HUES64 (cell line): ENCODE results near the gene CLDN6.

ENCODE experiments used
- H3K27ac ChIP-seq: 2 replicates; pipeline ENCODE4 v1.7.0; 2013; ENCODE audit warnings: low read depth, low read length, inconsistent platforms
- H3K27me3 ChIP-seq: 2 replicates; pipeline ENCODE4 v1.6.1; 2013; ENCODE audit warnings: mild to moderate bottlenecking, low read length; ENCODE audit not compliant: insufficient read depth
- H3K36me3 ChIP-seq: 2 replicates; pipeline ENCODE4 v1.6.1; 2013; ENCODE audit warnings: mild to moderate bottlenecking, low read length; ENCODE audit not compliant: insufficient read depth
- H3K4me1 ChIP-seq: 2 replicates; pipeline ENCODE4 v1.6.1; 2013; ENCODE audit warnings: mild to moderate bottlenecking, low read length, moderate library complexity; ENCODE audit not compliant: insufficient read depth
- H3K4me3 ChIP-seq: 2 replicates; pipeline ENCODE4 v1.5.1; 2013; ENCODE audit warnings: mild to moderate bottlenecking, low read length, moderate library complexity
- H3K9ac ChIP-seq: 2 replicates; pipeline ENCODE4 v1.6.1; 2013; ENCODE audit warnings: mild to moderate bottlenecking, low read depth, low read length
- H3K9me3 ChIP-seq: 2 replicates; pipeline ENCODE4 v1.6.1; 2013; ENCODE audit warnings: low read depth, low read length; ENCODE audit not compliant: insufficient read depth
- WGBS: fragments of 150-250, 120-280 bp; methylation state at CpG from one replicate; pipeline ENCODE4 v1.1.7; 2013; ENCODE audit warnings: missing lambda C conversion rate; 5-methylcytosine and 5-hydroxymethylcytosine counted together

Gene CLDN6

DNA sequence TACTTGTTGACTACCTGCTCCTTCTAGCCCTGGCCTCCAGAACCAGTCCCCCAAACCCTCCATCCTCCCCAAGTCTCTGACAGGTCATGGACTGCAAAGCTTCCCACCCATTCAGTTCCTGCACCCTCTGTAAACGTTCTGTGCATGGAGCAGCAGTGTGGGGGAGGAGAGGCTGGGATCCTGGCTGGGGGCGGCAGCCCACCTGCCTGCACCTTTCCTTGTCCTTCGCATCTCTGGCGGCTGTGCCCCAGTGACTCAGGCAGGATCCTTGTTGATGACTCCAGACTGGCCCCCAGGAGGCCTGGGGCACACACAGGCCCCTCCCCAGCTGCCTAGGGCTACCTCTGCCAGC, 36.1 kb downstream of the CLDN6 start:
- H3K9ac ChIP-seq = peak overlapping the region; percentile 91
- H3K4me1 ChIP-seq = peaks cover 27% of the 10 kb centered on the region
- H3K27ac ChIP-seq = peak overlapping the region; percentile 95
- H3K36me3 ChIP-seq = peaks cover 15% of the 10 kb centered on the region
- WGBS = 4% methylated on average over 4 of the region's 4 CpGs
- peak overlapping the region; percentile 69 for H3K4me3 ChIP-seq
- no peaks in the 10 kb centered on the region for H3K27me3 ChIP-seq
- no peaks in the 10 kb centered on the region for H3K9me3 ChIP-seq

DNA sequence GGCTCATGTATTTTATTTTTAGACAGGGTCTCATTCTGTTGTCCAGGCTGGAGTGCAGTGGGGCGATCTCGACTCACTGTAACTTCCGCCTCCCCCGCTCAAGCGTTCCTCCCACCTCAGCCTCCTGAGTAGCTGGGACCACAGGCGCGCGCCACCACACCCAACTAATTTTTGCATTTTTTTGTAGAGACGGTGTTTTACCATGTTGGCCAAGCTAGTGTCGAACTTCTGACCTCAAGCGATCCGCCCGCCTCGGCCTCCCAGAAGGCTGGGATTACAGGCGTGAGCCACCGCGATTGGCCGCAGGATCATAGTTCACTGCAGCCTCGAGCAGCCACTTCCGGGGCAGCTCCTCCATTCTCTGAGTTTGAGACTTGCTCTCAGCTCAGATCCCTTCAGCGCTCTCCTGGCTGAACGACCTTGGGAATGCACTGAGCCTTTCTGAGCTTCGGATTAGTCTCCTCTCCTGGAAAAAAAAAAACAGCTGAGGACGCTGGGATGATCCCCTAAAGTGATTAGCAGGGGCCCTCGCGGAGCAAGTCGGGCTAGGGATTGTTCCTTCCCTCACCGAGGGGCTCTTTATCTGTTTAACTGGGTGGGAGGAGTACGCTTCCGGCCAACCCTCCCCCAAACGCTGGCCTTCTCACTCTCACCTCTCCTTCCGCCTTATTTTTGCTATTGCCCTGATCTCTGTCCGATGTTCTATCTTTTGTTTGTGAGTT, 36.6 kb downstream of the CLDN6 start:
- WGBS = 14% methylated on average over 32 of the region's 33 CpGs
- Histone ChIP-seq H3K27ac (peak overlapping the region; percentile 95), H3K4me1 (peaks cover 27% of the 10 kb centered on the region), H3K36me3 (peaks cover 20% of the 10 kb centered on the region), H3K4me3 (peak overlapping the region; percentile 69), H3K9me3 (no peaks in the 10 kb centered on the region), H3K27me3 (no peaks in the 10 kb centered on the region), H3K9ac (peak overlapping the region; percentile 91)

DNA sequence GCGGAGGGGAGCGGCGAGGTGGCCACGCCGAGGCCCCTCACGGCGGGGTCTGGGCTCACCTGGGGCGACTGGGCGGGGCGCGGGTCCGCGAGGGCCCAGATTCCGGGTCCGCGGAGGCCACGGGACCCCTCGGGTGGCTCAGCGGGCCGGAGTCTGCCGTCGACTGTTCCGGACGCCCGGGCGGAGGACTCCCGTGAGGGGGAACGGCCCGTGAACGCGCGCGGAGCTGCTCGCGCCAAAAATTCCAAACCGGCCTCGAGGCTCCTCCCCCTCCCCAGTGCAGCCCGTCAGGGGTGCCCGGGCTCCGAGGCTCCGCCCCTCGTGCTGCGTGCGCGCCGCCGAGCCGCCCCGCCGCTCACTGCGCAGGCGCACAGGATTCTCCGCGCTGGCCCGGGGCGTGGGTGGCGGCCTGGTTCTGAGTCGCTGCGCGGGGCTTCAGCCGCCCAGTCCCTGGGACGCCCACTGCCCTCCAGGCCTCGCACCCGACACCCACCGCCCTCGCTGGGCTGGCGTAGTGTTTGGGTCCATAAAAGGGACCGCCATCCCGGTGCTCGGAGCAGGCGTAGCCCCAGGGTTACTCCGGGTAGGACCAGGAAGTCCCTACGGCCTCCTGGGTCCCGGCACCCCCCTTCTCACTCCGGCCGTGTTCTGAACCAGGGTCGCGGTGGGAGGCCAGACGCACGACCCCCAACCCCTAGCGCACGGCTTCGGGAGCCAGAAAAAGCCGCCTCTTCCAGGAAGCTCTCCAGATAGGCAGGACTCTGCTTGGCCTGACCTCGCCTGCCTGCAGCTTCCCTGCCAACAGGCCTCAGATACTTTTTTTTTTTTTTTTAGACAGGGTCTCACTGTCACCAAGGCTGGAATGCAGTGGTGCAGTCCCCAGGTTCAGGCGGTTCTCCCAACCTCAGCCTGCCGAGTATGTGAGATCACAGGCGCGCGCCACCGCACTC, 37.5 kb downstream of the CLDN6 start, which contains the start of gene PKMYT1:
TSS of gene PKMYT1 (minus strand) at position 220 of the 950 bp plus-strand sequence. CDS start 789 bp downstream, outside the sequence.
- no peaks in the 10 kb centered on the region for H3K27me3 ChIP-seq
- H3K4me1 ChIP-seq = peaks cover 27% of the 10 kb centered on the region
- no peaks in the 10 kb centered on the region for H3K9me3 ChIP-seq
- peak within 1 kb of the TSS; percentile 91 for H3K9ac ChIP-seq
- peak within 1 kb of the TSS; percentile 95 for H3K27ac ChIP-seq
- H3K36me3 ChIP-seq = peaks cover 29% of the 10 kb centered on the region
- peak within 1 kb of the TSS; percentile 69 for H3K4me3 ChIP-seq
- WGBS = 4% methylated on average over 91 of the region's 91 CpGs

DNA sequence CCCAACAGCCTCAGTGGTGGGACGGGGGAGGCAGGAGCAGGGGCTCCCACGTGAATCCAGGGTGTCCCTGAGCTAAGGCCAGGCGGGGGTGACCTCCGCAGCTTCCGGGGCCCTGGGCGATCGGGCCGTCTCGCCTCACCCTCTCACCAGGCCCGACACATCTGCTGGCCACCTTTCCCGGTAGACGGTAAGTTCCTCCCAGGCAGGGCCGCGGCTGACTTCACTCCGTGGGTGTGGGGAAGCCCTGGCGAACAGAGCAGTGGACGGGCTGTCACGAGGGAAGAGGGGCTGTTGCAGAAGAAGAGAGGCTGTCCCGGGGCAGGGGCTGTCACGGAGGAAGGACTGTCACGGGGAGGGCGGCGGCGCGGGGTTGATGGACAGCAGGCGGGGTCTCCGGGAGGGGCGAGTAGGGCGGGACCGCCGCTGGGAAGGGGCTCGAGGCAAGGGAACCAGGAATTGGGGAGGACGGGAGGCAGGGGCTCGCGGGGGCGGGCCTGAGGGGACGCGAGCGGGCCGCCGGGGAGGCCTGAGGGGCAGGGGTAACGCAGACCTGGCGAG, 38.2 kb downstream of the CLDN6 start:
- Histone ChIP-seq H3K27me3 (no peaks in the 10 kb centered on the region), H3K9me3 (no peaks in the 10 kb centered on the region), H3K4me1 (peaks cover 27% of the 10 kb centered on the region), H3K4me3 (peak overlapping the region; percentile 69), H3K27ac (peak overlapping the region; percentile 95), H3K36me3 (peaks cover 36% of the 10 kb centered on the region), H3K9ac (peak overlapping the region; percentile 91)
- 8% methylated on average over 43 of the region's 43 CpGs for WGBS

DNA sequence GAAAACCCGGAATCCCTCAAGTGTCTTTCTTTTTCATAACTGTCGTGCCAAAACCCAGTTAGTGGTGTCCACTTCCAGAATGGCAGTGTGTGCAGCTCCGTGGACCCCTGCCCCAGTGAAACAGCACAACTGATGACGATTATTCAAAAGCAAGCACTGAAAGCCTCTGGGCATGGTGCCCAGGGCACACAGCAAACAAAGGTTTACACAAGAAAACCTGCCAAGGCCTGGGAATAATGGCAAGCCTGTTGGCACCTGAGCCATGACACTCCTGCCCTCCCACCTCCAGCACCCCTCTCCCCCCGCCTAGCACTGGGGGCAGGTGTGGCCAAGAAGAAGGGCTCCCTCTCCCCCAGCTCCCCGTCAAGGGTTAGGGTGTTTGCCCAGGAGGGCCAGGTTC, 40.5 kb downstream of the CLDN6 start:
- Histone ChIP-seq H3K27ac (no peak overlapping the region), H3K4me1 (peaks cover 21% of the 10 kb centered on the region), H3K4me3 (no peak overlapping the region), H3K27me3 (no peaks in the 10 kb centered on the region), H3K9me3 (no peaks in the 10 kb centered on the region), H3K9ac (no peak overlapping the region), H3K36me3 (peaks cover 55% of the 10 kb centered on the region)
- 94% methylated on average over 6 of the region's 6 CpGs for WGBS

DNA sequence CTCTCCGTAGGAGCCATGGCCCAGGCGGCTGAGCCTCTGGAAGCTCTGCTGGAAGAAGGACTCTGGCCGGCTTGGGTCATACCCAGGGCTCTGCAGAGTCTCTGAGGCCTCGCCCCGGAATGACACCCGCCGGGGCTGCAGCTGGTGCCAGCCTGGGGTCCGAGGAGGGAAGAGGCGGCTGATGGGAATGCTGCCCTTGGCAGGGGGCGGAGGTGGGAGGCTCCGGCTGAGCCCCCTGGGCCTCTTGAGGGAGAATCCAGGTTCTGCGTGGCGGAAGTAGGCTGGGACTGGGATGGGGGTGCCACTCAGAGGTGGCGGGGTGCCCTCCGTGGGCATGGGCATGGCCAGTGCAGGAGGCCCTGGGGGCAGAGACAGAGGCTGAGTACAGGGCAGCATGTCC, 41.3 kb downstream of the CLDN6 start:
- Histone ChIP-seq H3K36me3 (peaks cover 62% of the 10 kb centered on the region), H3K27ac (no peak overlapping the region), H3K4me1 (peaks cover 13% of the 10 kb centered on the region), H3K9me3 (no peaks in the 10 kb centered on the region), H3K27me3 (no peaks in the 10 kb centered on the region), H3K4me3 (no peak overlapping the region), H3K9ac (no peak overlapping the region)
- 96% methylated on average over 15 of the region's 15 CpGs for WGBS

DNA sequence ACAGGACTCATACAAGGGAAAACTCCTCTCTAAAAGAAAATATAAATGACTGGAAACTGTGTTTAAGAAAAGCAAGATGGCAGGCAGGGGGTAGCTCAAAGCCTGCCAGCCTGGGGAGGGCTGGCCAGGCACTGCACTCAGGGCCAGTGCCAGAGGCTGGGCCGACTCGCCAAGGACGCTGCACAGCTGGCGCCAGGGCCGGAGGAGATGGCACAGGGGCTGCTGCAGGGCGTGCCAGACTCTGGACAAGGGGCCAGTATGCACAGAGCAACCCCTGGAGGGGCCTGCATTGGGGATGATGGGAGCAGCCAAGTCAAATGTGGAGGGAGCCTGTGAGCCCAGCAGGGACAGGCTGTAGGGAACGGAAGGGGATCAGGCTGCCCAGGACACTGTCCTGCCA, 41.8 kb downstream of the CLDN6 start:
- H3K27me3 ChIP-seq = no peaks in the 10 kb centered on the region
- 94% methylated on average over 7 of the region's 7 CpGs for WGBS
- no peak overlapping the region for H3K9ac ChIP-seq
- H3K27ac ChIP-seq = no peak overlapping the region
- H3K4me3 ChIP-seq = no peak overlapping the region
- peaks cover 62% of the 10 kb centered on the region for H3K36me3 ChIP-seq
- peaks cover 9% of the 10 kb centered on the region for H3K4me1 ChIP-seq
- H3K9me3 ChIP-seq = no peaks in the 10 kb centered on the region

DNA sequence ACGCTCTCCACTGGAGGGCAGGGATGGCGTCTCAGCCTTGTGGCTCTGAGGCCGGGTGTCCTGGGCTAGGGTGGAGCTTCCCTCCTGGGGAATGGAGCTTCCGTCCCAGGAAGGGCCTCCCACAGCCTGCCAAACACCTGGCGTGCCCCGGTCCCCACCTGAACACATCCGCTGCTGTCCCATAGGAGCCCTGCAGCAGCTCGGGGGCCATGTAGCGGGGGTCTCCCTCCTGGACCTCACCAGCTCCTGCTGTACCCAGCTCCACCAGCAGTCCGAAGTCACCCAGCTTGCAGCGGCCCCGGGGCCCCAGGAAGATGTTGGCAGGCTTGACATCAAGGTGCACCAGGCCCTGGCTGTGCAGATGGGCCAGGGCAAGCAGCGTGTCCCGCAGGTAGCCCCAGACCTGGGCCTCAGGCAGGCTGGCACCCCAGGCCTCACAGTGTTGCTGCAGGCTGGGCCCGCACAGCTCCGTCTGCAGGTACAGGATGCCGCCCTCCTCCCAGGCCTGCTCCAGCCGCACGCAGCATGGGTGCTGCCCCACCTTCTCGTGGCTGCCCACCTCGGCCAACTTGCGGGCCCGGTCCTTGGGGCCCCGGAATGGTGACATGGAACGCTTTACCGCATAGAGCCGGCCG, 42.7 kb downstream of the CLDN6 start:
- Histone ChIP-seq H3K4me3 (no peak overlapping the region), H3K9ac (no peak overlapping the region), H3K4me1 (peaks cover 4% of the 10 kb centered on the region; the same call in 1 of the 2 replicates), H3K27me3 (no peaks in the 10 kb centered on the region), H3K36me3 (peaks cover 62% of the 10 kb centered on the region), H3K9me3 (no peaks in the 10 kb centered on the region), H3K27ac (no peak overlapping the region)
- WGBS = 94% methylated on average over 28 of the region's 28 CpGs

DNA sequence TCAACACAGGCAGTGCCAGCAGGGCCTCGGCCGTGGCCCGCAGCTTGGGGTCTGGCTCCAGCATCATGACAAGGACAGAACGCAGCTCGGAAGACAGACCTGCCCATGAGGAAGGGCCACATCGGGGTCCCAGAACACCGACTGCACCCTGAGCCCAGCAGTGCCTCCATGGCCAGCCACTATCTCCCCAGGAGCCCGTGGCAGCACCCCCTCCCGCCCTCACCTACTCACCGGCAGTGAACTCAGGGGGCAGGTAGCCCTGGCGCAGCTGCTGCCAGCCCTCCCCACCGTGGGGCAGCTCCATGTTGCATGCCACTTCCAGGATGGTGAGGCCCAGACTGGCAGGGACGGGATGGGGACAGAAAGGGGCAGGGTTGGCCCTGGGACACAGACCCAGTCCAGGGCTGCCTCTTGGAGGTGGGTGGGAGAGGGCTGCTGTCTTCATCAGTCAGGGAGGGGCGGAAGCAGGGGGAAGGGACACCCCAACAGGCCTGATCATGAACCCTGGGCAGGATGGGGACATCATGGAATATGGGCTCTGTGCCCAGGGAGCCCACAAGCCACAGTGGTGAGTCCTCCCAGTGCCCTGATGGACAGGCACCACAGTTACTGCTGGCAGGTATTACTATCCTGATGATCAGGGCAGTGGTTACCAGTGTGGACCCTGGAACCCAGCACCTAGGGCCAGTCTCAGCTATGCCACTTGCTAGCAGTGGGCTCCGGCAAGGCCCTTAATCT, 43.5 kb downstream of the CLDN6 start:
- no peaks in the 10 kb centered on the region for H3K9me3 ChIP-seq
- H3K4me3 ChIP-seq = no peak overlapping the region
- no peak overlapping the region for H3K27ac ChIP-seq
- H3K36me3 ChIP-seq = peaks cover 62% of the 10 kb centered on the region
- no peak overlapping the region for H3K9ac ChIP-seq
- no peaks in the 10 kb centered on the region for H3K27me3 ChIP-seq
- peaks cover 1% of the 10 kb centered on the region; the same call in 1 of the 2 replicates for H3K4me1 ChIP-seq
- 94% methylated on average over 15 of the region's 15 CpGs for WGBS

DNA sequence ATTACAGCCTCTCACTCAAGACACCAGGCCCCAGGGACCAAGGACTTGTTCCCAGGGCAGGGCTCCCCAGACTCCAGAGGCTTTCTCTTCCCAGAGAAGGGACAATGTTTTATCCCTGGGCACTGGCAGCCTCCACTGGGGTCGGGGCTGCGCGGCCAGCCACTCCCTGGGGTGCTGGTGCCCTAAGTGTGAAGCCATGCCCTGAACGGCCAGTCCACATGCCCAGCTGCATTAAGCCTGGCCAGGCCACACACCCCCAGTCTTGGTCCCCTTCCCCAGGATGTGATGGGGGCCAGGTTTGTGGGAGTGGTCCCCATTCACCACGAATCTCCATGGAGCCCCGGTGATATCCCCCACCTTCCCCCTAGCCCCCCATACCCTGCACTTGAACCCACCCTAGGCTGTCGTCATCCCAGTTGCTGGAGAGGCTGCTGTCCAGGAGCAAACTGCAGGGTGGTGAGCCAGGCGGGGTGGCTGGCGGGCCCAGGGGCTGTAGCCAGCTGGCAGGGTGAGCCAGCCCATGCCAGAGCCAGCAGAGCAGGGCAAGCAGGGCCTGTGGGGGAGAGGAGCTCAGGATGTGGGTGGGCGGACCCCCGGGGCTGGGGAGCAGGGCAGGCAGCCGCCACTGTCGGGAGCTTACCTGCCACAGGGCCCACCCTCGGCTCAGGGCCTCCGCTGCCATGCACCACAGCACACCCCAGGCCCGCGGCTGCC, 44.2 kb downstream of the CLDN6 start:
- no peak overlapping the region for H3K9ac ChIP-seq
- H3K9me3 ChIP-seq = no peaks in the 10 kb centered on the region
- H3K4me1 ChIP-seq = no peaks in the 10 kb centered on the region
- H3K27me3 ChIP-seq = no peaks in the 10 kb centered on the region
- H3K4me3 ChIP-seq = no peak overlapping the region
- no peak overlapping the region for H3K27ac ChIP-seq
- WGBS = 93% methylated on average over 17 of the region's 17 CpGs
- H3K36me3 ChIP-seq = peaks cover 62% of the 10 kb centered on the region
